Tibial artery (tissue), 4 donors: ENCODE data around the gene CYSTM1.

Experiments used
- DNase-seq, 2 donors: peaks; one replicate each; pipeline ENCODE4 v3.0.0-alpha.2; 2019
- H3K27ac ChIP-seq, 2 donors: fragments of 200-600 bp; sonication (generic) in 1 of 2; 1 replicate in 1 of 2; 2 replicates in 1 of 2; pipeline ENCODE4 v1.5.1; 2018 to 2019; ENCODE audit warnings: mild to moderate bottlenecking in 1 of 2
- H3K27me3 ChIP-seq, 2 donors: fragments of 200-600 bp; sonication (generic) in 1 of 2; one replicate each; pipeline versions ENCODE4 v1.5.1 to v1.6.0; 2016 to 2019
- H3K36me3 ChIP-seq, 3 donors: fragments of 200-600 bp; sonication (generic) in 2 of 3; one replicate each; pipeline ENCODE4 v1.5.1; 2016 to 2019; ENCODE audit warnings: mild to moderate bottlenecking in 2 of 3
- H3K4me1 ChIP-seq, 4 donors: fragments of 200-600 bp; sonication (generic) in 2 of 4; 1 replicate in 3 of 4; 2 replicates in 1 of 4; pipeline ENCODE4 v1.5.1; 2016 to 2019
- H3K4me3 ChIP-seq, 2 donors: fragments of 200-600 bp; sonication (generic) in 1 of 2; 1 replicate in 1 of 2; 2 replicates in 1 of 2; pipeline ENCODE4 v1.5.1; 2018 to 2019; ENCODE audit warnings: mild to moderate bottlenecking in 2 of 2
- H3K9me3 ChIP-seq, 3 donors: fragments of 200-600 bp; sonication (generic) in 1 of 3; one replicate each; pipeline ENCODE4 v1.5.1; 2016 to 2019
- CTCF ChIP-seq, 2 experiments: fragments of 200-600 bp in 1 of 2; fragments of 450-650 bp in 1 of 2; IDR thresholded peaks; one replicate each; pipeline ENCODE4 v1.5.1; 2017 to 2019; ENCODE audit warnings: antibody characterized with exemption in 2 of 2, mild to moderate bottlenecking in 1 of 2, moderate library complexity in 1 of 2
- intact Hi-C: fragments of 100-400 bp; cut with DNase I; formaldehyde crosslinking; loops from one replicate; pipeline ENCODE4 v1.15.0; 2023; ENCODE audit warnings: low total_unique reads

Gene CYSTM1

GRCh38 chr5:140145256-140145655 lies 29.7 kb upstream of the CYSTM1 start:
- intact Hi-C loops, result no loop called here
- no peak for DNase-seq
- no peak overlapping the region for H3K27ac ChIP-seq
- H3K36me3 ChIP-seq, result no peaks in the 10 kb centered on the region
- H3K27me3 ChIP-seq, result no peaks in the 10 kb centered on the region
- H3K9me3 ChIP-seq, result no peaks in the 10 kb centered on the region
- peak overlapping the region in 1 of 2 donors; percentile 40 for H3K4me3 ChIP-seq
- H3K4me1 ChIP-seq, result peaks cover 0 to 38% (median 26%) of the 10 kb centered on the region in 4 donors
- no peak for TF ChIP-seq CTCF (IDR thresholded peaks at IDR 0.05)

- intact Hi-C loops, result no loop called here
- peak; percentile 63 to 79 for DNase-seq
- no peaks in the 10 kb centered on the region for H3K27me3 ChIP-seq
- H3K36me3 ChIP-seq, result no peaks in the 10 kb centered on the region
- TF ChIP-seq CTCF (IDR thresholded peaks at IDR 0.05), result peak; percentile 80 to 83
- H3K27ac ChIP-seq, result no peak overlapping the region
- H3K9me3 ChIP-seq, result no peaks in the 10 kb centered on the region
- peak overlapping the region; percentile 40 to 55 for H3K4me3 ChIP-seq
- peaks cover 0 to 31% (median 19%) of the 10 kb centered on the region in 4 donors for H3K4me1 ChIP-seq
These were observed 29.0 kb upstream of the CYSTM1 start for GRCh38 chr5:140145818-140146522.

GRCh38 chr5:140146523-140146842 lies 28.5 kb upstream of the CYSTM1 start:
- TF ChIP-seq CTCF (IDR thresholded peaks at IDR 0.05), result no peak
- Histone ChIP-seq H3K9me3 (no peaks in the 10 kb centered on the region), H3K4me3 (peak overlapping the region in 1 of 2 donors; percentile 55), H3K27me3 (no peaks in the 10 kb centered on the region), H3K27ac (no peak overlapping the region), H3K4me1 (peaks cover 0 to 26% (median 16%) of the 10 kb centered on the region in 4 donors), H3K36me3 (no peaks in the 10 kb centered on the region)
- intact Hi-C loops, result no loop called here
- DNase-seq, result peak in 1 of 2 donors; percentile 38

DNA sequence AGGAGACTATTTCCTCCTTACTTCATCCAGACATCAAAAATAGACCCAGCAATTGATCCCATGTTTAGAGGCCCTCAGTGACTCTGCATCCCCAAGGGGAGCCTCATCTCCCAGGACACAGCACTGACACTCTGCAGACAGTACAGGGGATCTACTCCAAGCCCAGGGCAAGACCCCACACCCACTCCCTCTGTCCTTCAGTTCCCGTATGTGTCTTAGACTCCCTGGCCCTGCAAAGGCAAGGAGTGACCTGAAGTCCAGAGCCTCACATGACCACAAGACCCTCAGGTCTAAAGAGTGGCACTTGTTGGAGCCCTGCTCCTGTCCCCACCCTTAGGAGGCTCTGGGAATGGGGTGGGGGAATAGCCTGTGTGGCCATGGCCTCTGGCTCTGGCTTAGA lies 27.5 kb upstream of the CYSTM1 start:
- intact Hi-C loops, result no loop called here
- TF ChIP-seq CTCF (IDR thresholded peaks at IDR 0.05), result no peak
- Histone ChIP-seq H3K27ac (no peak overlapping the region), H3K9me3 (no peaks in the 10 kb centered on the region), H3K36me3 (no peaks in the 10 kb centered on the region), H3K4me3 (no peak overlapping the region), H3K4me1 (peaks cover 0 to 24% (median 14%) of the 10 kb centered on the region in 4 donors), H3K27me3 (no peaks in the 10 kb centered on the region)
- no peak for DNase-seq

DNA sequence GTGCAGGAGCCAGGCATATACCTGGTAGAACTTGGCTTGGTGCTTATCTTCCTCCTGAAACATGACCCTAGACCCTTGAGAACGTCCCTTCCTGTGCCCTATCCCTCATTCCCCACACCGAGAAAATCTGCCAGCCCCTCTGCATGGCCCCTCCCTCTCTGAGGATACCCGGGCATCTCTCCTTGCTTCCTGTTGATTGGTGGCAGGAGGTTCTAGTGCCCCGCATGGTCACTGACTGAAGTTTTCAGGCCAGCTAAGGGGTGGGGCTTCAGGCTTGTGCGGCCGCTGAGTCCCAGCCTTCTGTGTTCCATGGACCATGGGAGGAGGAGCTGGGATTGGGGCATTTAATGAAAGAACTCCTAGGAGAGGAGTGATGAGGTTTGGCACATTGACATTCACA lies 26.5 kb upstream of the CYSTM1 start:
- TF ChIP-seq CTCF (IDR thresholded peaks at IDR 0.05), result no peak
- H3K36me3 ChIP-seq, result no peaks in the 10 kb centered on the region
- intact Hi-C loops, result no loop called here
- H3K4me1 ChIP-seq, result peaks cover 0 to 28% (median 14%) of the 10 kb centered on the region in 4 donors
- no peaks in the 10 kb centered on the region for H3K9me3 ChIP-seq
- H3K27me3 ChIP-seq, result no peaks in the 10 kb centered on the region
- no peak overlapping the region for H3K27ac ChIP-seq
- no peak overlapping the region for H3K4me3 ChIP-seq
- peak in 1 of 2 donors; percentile 64 for DNase-seq
